ENCODE results near the gene TET1.

The TET1 gene

DNA sequence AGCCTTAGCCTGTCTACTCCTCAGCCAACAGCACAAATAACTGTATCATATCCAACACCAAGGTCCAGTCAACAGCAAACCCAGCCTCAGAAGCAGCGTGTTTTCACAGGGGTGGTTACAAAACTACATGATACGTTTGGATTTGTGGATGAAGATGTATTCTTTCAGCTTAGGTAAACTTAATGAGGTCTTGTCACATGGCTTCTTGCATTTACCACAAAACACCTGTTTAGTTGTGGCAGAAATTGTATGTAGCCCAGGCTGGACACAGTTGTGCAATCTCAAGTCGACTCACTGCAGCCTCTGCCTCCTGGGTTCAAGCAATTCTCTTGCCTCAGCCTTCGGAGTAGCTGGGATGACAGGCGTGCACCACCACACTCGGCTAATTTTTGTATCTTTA, 182.3 kb downstream of the TET1 start:
- no peak for ATAC-seq
- Mint-ChIP-seq H3K9me3 (no peaks in the 10 kb centered on the region), H3K4me3 (no peak overlapping the region), H3K27ac (no peak overlapping the region), H3K27me3 (no peaks in the 10 kb centered on the region), H3K36me3 (peaks cover 22% of the 10 kb centered on the region), H3K4me1 (no peaks in the 10 kb centered on the region)
